Measurements from ENCODE around the gene SSMEM1.
"Not testable (repeated sequence)": the region's sequence is repeated elsewhere in the genome, so short reads cannot be mapped to it uniquely, and the experiment has no call there.

SSMEM1 gene

DNA sequence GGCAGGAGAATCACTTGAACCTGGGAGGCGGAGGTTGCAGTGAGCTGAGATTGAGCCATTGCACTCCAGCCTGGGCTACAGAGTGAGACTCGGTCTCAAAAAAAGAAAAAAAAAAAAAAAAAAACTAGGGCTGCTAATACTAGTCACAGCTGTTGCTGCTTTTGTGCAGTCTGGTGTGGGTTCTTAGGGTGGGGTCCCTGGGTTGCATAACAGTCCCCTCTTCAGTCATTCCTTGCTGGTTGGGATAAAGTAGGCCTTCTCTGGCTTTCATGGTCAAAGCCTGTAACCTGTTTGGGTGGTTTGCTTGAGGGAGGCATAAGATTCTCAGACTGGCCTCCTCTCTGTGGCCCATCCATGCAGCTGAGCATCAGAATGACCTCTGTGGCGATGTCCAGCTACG is 14.1 kb downstream of the SSMEM1 start:
- Histone ChIP-seq H3K4me1 (ENCODE audit: low read length) (peaks cover 8% of the 10 kb centered on the region), H4K20me1 (ENCODE audit: insufficient read depth, low read length) (no peaks in the 10 kb centered on the region), H3K36me3 (replicated peaks; ENCODE audit: insufficient read depth, low read length) (no peaks in the 10 kb centered on the region), H3K27me3 (replicated peaks; ENCODE audit: insufficient read depth, low read length) (no peaks in the 10 kb centered on the region), H3K79me2 (ENCODE audit: low read length) (no peaks in the 10 kb centered on the region), H3K4me2 (ENCODE audit: low read depth, low read length) (no peak overlapping the region), H2AFZ (ENCODE audit: low read length) (no peak overlapping the region), H3K9me3 (replicated peaks; ENCODE audit: insufficient read depth, low read length) (no peaks in the 10 kb centered on the region), H3K4me3 (ENCODE audit: low read length) (no peak overlapping the region), H3K27ac (ENCODE audit: low read length) (no peak overlapping the region), H3F3A (ENCODE audit: insufficient read depth, low read length) (peaks cover 13% of the 10 kb centered on the region), H3K9me2 (replicated peaks; ENCODE audit: insufficient read depth, low read length) (no peaks in the 10 kb centered on the region), H3K9ac (ENCODE audit: low read length) (no peak overlapping the region)
- DNase-seq: no peak
- TF ChIP-seq EZH2phosphoT487 (IDR thresholded peaks at IDR 0.05; ENCODE audit: low read length) (no peak), EZH2 (optimal IDR thresholded peaks at IDR 0.05; ENCODE audit: low read depth, low read length) (no peak), CTCF (IDR thresholded peaks at IDR 0.05; ENCODE audit: low read length) (no peak)

- peak overlapping the region; percentile 2; the same call in 1 of the 2 replicates for H3K4me2 ChIP-seq (ENCODE audit: low read depth, low read length)
- no peaks in the 10 kb centered on the region for H3K36me3 ChIP-seq (replicated peaks; ENCODE audit: insufficient read depth, low read length)
- no peaks in the 10 kb centered on the region for H4K20me1 ChIP-seq (ENCODE audit: insufficient read depth, low read length)
- H3K9me2 ChIP-seq (replicated peaks; ENCODE audit: insufficient read depth, low read length): no peaks in the 10 kb centered on the region
- no peak overlapping the region for H3K9ac ChIP-seq (ENCODE audit: low read length)
- TF ChIP-seq CTCF (IDR thresholded peaks at IDR 0.05; ENCODE audit: low read length): no peak
- TF ChIP-seq EZH2phosphoT487 (IDR thresholded peaks at IDR 0.05; ENCODE audit: low read length): no peak
- TF ChIP-seq EZH2 (optimal IDR thresholded peaks at IDR 0.05; ENCODE audit: low read depth, low read length): no peak
- no peaks in the 10 kb centered on the region for H3K27me3 ChIP-seq (replicated peaks; ENCODE audit: insufficient read depth, low read length)
- no peak overlapping the region for H3K4me3 ChIP-seq (ENCODE audit: low read length)
- peaks cover 17% of the 10 kb centered on the region for H3K4me1 ChIP-seq (ENCODE audit: low read length)
- no peaks in the 10 kb centered on the region for H3K9me3 ChIP-seq (replicated peaks; ENCODE audit: insufficient read depth, low read length)
- no peaks in the 10 kb centered on the region for H3K79me2 ChIP-seq (ENCODE audit: low read length)
- peaks cover 13% of the 10 kb centered on the region for H3F3A ChIP-seq (ENCODE audit: insufficient read depth, low read length)
- peak overlapping the region; percentile 31 for H2AFZ ChIP-seq (ENCODE audit: low read length)
- DNase-seq: peak; percentile 47
- peak overlapping the region; percentile 38; the same call in 1 of the 2 replicates for H3K27ac ChIP-seq (ENCODE audit: low read length)
Observed at GRCh38 chr7:130223646-130224045, 16.0 kb downstream of the SSMEM1 start.

- H3K79me2 ChIP-seq (ENCODE audit: low read length): no peaks in the 10 kb centered on the region
- no peaks in the 10 kb centered on the region for H3K27me3 ChIP-seq (replicated peaks; ENCODE audit: insufficient read depth, low read length)
- H4K20me1 ChIP-seq (ENCODE audit: insufficient read depth, low read length): no peaks in the 10 kb centered on the region
- peak overlapping the region; percentile 38; the same call in 1 of the 2 replicates for H3K27ac ChIP-seq (ENCODE audit: low read length)
- H3K4me3 ChIP-seq (ENCODE audit: low read length): no peak overlapping the region
- H3K36me3 ChIP-seq (replicated peaks; ENCODE audit: insufficient read depth, low read length): no peaks in the 10 kb centered on the region
- peaks cover 13% of the 10 kb centered on the region for H3F3A ChIP-seq (ENCODE audit: insufficient read depth, low read length)
- no peak for DNase-seq
- H3K4me2 ChIP-seq (ENCODE audit: low read depth, low read length): peak overlapping the region; percentile 2; the same call in 1 of the 2 replicates
- peaks cover 22% of the 10 kb centered on the region for H3K4me1 ChIP-seq (ENCODE audit: low read length)
- no peaks in the 10 kb centered on the region for H3K9me2 ChIP-seq (replicated peaks; ENCODE audit: insufficient read depth, low read length)
- no peak overlapping the region; the same call in 1 of the 2 replicates for H2AFZ ChIP-seq (ENCODE audit: low read length)
- no peaks in the 10 kb centered on the region for H3K9me3 ChIP-seq (replicated peaks; ENCODE audit: insufficient read depth, low read length)
- TF ChIP-seq EZH2phosphoT487 (IDR thresholded peaks at IDR 0.05; ENCODE audit: low read length) (no peak), CTCF (IDR thresholded peaks at IDR 0.05; ENCODE audit: low read length) (no peak), EZH2 (optimal IDR thresholded peaks at IDR 0.05; ENCODE audit: low read depth, low read length) (no peak)
- H3K9ac ChIP-seq (ENCODE audit: low read length): no peak overlapping the region
Observed at GRCh38 chr7:130224210-130224609, 16.6 kb downstream of the SSMEM1 start.

DNA sequence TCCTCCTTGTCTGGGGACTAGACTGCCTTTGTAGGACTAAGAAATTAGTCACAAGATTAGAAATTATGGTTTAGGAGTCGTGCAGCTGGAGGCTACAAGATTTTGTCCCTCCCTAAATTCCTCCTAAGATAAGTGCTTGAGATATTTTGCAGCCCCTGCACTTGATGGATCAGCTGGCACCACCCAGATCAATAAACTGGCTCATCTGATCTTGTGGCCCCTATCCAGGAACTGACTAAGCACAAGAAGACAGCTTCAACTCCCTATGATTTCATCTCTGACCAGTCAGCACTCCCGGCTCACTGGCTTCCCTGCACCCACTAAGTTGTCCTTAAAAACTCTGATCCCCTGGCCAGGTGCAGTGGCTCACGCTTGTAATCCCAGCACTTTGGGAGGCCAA is 17.3 kb downstream of the SSMEM1 start:
- not testable (repeated sequence) for H3K9ac ChIP-seq (ENCODE audit: low read length); DNase-seq; H3K4me3 ChIP-seq (ENCODE audit: low read length); H3K36me3 ChIP-seq (replicated peaks; ENCODE audit: insufficient read depth, low read length); H3K27ac ChIP-seq (ENCODE audit: low read length); H3K9me2 ChIP-seq (replicated peaks; ENCODE audit: insufficient read depth, low read length); H4K20me1 ChIP-seq (ENCODE audit: insufficient read depth, low read length); H3K4me2 ChIP-seq (ENCODE audit: low read depth, low read length); H3K27me3 ChIP-seq (replicated peaks; ENCODE audit: insufficient read depth, low read length); H3K9me3 ChIP-seq (replicated peaks; ENCODE audit: insufficient read depth, low read length); H2AFZ ChIP-seq (ENCODE audit: low read length); H3K79me2 ChIP-seq (ENCODE audit: low read length)
- peaks cover 13% of the 10 kb centered on the region for H3F3A ChIP-seq (ENCODE audit: insufficient read depth, low read length)
- H3K4me1 ChIP-seq (ENCODE audit: low read length): peaks cover 22% of the 10 kb centered on the region

Measured in MM.1S (cell line).